ENCODE data around the gene CARD10.
A peak's percentile ranks its signal among the peaks of the same experiment; 100 is the strongest.

The CARD10 gene

GRCh38 chr22:37503850-37504249, 15.4 kb downstream of the CARD10 start:
- DNase-seq (ENCODE audit: low read depth in 2 of 2) = no peak

- no peak for DNase-seq (ENCODE audit: low read depth in 2 of 2)
Observed at GRCh38 chr22:37503183-37503683, 16.0 kb downstream of the CARD10 start.

GRCh38 chr22:37502342-37503182, 16.7 kb downstream of the CARD10 start:
- DNase-seq (ENCODE audit: low read depth in 2 of 2) = no peak

DNA sequence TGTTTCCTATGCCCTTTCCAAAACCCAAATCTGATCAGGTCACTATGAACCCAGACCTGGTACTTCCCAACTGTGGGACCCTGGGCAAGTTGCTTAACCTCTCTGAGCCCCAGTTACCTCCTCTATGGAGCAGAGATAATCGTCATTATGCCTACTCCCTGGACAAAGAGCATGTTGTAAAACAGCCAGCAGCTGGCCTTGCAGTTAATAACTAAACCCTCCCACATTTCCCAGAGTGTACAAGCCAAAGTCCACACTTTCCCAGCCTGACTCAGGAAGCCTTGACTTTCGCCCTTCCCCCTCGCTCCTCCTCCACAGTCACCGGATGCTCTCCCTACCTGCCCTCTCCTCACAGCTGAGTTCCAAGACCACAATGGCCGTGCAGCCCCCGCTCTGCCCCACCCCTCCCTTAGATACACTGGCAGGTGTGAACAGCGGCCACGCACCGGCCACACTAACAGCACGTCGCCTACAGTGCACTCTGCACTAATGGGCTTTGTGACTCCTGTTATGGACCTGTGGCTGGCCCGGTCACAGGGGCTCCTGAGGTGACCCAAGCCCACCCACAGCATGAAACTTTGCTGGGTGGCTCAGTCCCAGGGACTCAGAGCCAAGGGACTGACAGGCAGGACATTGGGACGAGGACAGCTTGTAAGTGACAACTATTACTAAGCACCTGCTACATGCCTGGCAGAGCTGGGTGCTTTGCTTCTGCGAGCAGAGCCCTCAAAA, 17.4 kb downstream of the CARD10 start:
- DNase-seq (ENCODE audit: low read depth in 2 of 2) = peak; percentile 20 to 39

DNA sequence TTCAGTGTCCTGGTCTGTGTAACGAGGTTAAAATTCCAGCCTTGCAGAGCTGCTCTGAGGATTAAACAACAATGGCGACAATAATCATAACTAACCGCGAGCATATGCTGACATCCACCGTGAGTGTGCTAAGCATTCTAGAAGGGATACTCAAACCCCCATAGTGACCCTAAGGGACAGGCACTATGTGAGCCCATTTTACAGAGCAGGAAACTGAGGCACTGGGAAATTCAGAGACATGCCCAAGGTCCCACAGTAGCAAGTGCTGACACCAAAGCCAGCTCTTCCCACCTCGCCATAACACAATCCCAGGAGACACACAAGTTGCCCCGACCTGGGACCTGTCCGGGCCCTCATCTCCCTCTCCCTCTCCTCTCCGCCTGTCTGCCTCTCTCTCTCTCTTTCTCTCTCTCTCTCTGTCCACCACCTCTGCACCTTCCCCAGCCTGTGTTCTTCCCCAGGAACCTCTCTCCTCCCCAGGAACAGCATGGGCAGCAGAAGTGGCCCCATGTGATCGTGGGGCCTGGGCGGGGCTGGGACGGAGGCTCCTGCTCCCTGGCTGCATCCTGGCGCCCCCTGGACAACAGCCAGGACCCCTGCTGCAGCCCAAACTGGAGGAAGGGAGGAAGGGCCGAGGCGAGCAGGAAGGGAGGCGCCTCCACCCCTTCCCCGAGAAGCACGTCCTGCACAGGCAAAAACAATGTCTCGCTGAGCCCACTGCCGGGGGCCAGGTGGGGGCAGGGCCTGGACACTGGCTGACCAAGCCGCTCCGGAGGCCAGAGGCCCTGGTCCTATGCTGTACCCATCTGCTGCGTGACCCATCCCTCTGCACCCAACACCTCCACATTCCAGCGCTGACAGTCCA, 18.2 kb downstream of the CARD10 start:
- DNase-seq (ENCODE audit: low read depth in 2 of 2) = no peak

GRCh38 chr22:37499789-37500540, 19.2 kb downstream of the CARD10 start:
- DNase-seq (ENCODE audit: low read depth in 2 of 2) = no peak

GRCh38 chr22:37499027-37499707, 20.0 kb downstream of the CARD10 start:
- no peak for DNase-seq (ENCODE audit: low read depth in 2 of 2)

DNA sequence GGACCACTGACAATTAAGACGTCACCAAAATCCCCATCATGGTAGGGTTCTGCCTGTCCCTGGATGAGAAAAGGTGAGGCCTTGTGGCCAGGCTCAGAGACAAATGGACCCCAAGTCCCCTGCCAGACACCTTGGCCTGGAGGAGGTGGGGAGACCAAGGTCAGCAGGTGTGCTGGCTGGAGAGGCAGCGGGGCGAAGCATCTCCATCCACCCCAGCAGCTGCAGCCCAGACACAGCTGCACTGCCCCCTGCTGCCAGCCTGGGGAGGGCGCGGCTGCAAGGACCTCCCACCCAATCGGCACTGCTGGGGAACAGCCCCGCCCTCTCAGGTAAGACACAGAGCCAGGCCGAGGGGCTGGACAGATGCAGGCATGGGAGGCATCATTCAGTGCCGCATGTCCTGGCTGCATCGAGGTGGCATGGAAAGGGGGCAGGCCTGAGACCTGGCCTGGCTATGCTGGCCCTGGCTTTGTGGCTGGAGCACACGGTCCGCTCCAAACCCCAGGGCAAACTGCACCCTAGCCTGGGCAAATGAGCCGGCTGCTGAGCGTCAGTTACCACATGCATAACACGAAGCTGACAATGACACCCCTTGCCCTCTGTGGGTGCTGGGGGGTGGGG, 20.8 kb downstream of the CARD10 start:
- no peak for DNase-seq (ENCODE audit: low read depth in 2 of 2)

GRCh38 chr22:37497062-37497599, 22.1 kb downstream of the CARD10 start:
- DNase-seq (ENCODE audit: low read depth in 2 of 2) = peak; percentile 84 to 86

DNA sequence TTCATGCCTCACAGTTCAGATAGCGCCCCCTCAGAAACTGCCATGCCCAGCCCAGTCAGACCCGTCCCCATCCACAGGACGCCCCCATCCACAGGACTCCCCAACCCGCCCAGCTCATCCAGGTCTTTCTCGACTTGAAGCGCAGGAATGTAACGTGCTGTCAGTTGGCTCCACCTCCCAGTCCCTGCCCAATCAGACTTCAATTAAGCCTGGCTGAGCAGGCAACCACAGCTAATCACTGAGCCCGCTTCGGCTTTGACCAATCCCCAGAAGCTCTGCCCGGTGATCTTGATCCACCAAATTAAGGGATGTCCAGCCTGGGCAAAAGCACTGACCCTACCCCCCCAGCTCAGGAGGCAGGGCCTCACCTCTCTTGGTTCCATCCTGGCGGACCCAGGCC, 22.6 kb downstream of the CARD10 start:
- peak; percentile 21 to 22 for DNase-seq (ENCODE audit: low read depth in 2 of 2)

DNA sequence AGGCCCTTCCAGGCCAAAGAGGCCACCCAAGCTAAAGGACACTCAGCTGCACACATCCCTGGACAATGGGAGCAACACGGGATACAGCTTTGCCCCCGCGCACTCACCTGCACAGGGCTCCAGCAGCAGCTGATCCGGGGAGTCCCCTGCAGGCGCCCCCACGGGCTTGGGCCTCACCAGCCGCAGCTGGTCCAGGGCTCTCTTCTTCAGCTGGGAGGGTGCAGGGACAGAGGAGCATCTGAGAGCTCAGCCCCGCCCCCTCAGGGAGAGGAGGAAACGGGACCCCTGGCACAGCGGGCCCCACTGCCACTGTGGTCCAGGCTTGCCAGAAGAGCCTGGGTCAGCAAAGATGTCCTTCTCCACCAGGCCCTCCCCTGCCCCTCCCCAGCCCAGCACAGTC, 25.2 kb downstream of the CARD10 start:
- no peak for DNase-seq (ENCODE audit: low read depth in 2 of 2)

GRCh38 chr22:37492428-37493344, 26.5 kb downstream of the CARD10 start:
- no peak for DNase-seq (ENCODE audit: low read depth in 2 of 2)

DNA sequence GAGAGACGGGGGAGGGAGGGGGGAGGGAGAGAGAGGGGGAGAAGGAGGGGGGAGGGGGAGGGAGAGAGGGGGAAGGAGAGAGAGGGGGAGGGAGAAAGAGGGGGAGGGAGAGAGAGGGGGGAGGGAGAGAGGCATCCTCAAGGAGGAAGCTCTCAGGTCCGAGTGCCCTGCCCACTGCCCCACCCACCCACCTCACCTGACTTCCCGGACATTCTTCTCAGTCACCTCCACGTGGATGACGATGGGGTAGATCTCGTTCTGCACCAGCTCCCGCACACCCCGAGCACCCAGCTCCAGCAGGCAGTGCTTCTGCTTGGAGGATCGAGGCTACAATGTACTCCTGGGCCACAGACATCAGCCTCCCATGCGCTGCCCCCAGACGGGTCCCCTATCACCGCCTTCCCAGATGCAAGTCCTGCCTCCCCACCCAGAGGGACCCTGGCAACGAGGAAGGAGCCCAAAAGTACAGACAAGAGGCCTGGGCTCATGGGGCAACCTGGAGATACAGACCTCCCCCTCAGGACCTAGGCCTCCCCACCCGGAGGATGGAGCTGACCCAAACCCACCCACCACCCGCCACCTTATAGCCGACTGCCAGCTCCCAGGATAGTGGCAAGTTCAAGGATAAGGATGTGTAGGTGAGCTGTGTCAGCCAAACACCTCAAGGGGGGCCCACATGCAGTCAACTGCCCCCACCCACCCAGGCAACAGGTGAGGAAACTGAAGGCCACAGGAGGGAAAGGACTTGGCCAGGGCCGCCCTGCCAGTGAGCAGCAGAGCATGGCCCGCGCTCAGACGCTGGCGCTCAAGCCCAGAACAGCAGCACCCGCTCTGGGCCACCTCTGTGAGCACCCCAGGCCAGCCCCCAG, 27.4 kb downstream of the CARD10 start:
- no peak for DNase-seq (ENCODE audit: low read depth in 2 of 2)

- no peak for DNase-seq (ENCODE audit: low read depth in 2 of 2)
Observed at GRCh38 chr22:37491106-37491505, 28.1 kb downstream of the CARD10 start.

- DNase-seq (ENCODE audit: low read depth in 2 of 2) = no peak
Observed at GRCh38 chr22:37489983-37490382, 29.2 kb downstream of the CARD10 start.

DNA sequence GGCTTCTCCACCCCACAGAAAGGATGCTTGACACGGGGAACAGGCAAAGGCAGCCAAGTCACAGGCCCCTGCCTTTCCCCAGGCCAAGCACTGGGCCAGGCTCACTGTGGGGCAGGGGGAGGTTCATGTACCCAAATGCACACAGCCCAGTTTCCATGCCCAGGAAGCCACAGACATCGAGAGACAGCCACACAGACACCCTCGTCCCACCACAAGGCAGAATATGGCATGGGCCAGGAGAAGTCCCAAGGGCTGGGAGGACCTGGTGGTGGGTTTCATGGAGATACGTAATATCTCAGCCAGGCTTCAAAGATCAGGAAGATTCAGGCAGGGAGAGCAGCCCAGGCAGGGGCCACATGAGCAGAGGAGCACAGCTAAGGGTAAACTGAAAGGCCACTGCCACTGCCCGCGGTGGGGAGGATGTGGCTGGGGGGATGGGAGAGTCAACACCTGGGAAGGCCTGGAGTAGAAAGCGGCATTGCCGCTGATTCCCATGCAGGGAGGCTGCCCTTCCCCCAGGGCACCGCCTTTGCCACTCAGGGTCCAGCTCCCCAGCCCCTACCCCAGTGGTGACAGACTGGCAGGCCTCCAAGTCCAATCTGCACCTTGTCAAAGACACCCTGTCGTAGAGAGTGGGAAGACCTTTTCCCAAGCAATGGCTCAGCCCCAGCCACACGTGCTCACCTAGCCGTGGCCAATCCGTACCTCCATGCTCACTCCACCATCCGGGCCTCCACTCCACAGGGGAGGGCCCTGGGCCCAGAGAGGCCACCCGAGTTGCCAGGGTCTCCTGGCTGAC, 30.7 kb downstream of the CARD10 start:
- DNase-seq (ENCODE audit: low read depth in 2 of 2) = no peak

GRCh38 chr22:37487571-37487970, 31.6 kb downstream of the CARD10 start:
- DNase-seq (ENCODE audit: low read depth in 2 of 2) = no peak
